ENCODE data around the gene C1QTNF3. TPM values are rescaled to one million over a fixed set of nuclear protein-coding genes. Genes with fewer than 3 reads are reported as not detected.
A peak's percentile ranks its signal among the peaks of the same experiment; 100 is the strongest.

Gene C1QTNF3
- total RNA-seq, 1 donor from 2014 or later: 3.1 TPM

DNA sequence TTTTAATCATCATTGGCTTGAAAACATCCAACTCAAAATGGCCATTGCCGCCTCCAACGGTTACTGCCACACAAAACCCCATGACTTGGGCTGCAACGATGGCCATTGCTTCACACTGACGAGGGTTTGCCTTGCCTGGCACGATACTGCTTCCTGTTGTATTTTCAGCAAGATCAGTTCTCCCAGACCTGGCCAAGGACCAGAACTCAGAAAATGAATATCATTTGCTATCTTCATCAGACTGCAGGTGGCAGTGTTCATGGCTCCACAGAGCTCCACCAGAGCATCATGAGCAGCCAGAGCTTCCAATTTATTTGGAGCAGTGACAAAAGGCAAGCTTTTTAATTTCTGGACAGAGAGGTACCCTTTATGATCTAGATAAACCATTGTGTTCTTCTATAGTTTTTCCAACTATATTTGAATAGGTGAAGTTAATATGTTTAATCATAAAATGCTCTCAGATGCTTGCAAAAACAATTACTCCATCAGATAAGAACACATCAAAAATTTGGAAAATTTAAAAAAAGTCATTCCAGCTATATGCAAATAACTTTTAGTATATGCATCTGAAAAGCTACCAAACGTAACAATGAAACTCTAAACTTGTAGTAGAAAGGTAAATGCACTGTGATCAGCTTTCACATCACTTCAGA lies 45.6 kb downstream of the C1QTNF3 start:
- DNase-seq (ENCODE audit: low read depth): peak; percentile 82

DNA sequence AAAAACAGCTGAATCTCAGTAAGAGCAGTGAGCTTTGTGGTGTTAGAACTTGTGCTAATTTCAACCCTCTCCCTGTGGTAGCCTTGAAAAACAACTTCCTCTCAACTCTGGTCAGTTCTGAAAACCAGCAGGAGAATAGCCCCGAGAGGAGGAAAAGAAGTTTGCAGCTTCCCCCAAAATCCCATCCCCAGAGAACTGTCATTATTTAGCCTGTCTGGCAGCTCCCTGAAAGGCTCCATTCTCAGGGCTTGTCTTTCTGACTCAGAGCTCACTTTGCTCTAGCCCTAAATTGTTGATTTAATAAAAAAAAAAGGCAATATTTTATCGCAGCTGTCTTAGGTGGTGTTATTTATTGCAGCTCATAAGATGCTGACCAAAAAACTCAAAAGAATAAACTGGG lies 47.1 kb downstream of the C1QTNF3 start:
- DNase-seq (ENCODE audit: low read depth): no peak

DNA sequence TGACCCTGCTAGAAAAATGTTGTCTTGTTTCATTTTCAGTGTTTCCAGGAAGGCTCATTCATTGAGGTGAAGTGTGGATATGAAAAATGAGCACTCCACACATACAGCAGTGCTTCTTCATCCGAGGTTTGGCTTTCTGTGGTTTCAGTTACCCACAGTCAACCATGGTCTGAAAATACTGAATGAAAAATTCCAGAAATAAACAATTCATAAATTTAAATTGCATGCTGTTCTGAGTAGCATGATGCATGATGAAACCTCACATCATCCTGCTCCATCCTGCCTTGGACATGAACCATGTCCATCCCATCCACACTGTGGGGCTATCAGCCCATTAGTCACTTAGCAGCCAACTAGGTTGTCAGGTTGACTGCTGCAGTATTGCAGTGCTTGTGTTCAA lies 48.2 kb downstream of the C1QTNF3 start:
- peak; percentile 40 for DNase-seq (ENCODE audit: low read depth)

DNA sequence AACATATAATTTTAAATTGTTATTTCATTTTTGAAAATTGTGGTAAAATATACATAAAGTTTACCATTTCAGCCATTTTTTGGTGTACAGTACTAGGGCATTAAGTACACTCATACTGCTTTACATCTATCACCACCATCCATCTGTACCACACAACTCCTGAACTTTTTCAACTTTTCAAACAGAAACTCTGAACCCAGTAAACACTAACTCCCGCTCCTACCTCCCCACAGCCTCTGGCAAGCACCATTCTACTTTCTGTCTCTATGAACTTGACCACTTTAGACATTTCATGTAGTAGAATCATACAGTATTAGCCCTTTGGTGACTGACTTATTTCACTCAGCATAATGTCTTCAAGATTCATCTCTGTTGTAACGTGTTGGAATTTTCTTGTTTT lies 50.1 kb downstream of the C1QTNF3 start:
- no peak for DNase-seq (ENCODE audit: low read depth)

DNA sequence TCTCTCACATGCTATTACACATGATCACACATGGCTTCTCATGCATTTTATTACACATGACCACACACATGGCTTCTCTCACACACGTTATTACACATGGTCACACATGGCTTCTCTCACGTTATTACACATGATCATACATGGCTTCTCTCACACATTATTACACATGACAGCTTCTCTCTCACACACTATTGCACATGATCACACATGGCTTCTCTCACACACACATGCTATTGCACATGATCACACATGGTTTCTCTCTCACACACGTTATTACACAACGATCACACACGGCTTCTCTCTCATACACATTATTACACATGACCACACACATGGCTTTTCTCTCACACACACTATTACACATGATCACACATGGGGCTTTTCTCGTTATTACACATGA lies 57.6 kb downstream of the C1QTNF3 start:
- no peak for DNase-seq (ENCODE audit: low read depth)

DNA sequence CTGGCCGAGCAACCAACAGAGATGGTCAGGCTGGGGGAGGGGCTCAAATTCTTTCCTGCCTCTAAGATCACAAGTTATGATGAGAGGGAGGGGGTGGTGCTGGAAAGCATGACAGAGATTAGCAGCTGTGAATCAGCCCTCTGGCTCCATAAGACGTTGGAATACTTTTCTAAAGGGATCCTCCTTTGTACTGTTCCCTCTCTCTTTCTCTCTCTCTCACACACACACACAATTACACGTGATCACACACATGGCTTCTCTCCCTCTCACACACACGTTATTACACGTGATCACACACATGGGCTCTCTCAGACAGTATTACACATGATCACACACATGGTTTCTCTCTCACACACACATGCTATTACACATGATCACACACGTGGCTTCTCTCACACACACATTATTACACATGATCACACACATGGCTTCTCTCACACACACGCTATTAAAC lies 58.3 kb downstream of the C1QTNF3 start, which contains the start of gene SLC45A2:
Gene SLC45A2 (minus strand): TSS at position 23 of the 454 bp plus-strand sequence. CDS start 110 bp downstream, outside the sequence.
- peak; percentile 51 for DNase-seq (ENCODE audit: low read depth)

DNA sequence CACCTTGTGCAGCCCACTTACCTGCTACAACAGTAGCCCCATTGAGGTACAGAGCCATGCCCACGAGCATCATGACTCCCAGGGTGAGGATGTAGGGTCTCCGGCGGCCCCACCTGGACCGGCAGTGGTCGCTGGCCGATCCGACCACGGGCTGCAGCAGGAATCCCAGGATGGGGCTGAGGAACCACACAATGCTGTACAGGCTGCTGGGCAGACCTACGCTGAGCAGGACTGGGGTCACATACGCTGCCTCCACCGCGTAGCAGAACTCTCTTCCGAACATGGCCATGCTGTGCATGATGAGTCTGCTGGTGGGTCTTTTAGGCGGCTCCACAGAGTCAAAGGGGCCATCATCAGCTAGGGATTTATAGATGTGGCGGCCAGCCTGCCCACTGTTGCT lies 58.8 kb downstream of the C1QTNF3 start:
- no peak for DNase-seq (ENCODE audit: low read depth)

DNA sequence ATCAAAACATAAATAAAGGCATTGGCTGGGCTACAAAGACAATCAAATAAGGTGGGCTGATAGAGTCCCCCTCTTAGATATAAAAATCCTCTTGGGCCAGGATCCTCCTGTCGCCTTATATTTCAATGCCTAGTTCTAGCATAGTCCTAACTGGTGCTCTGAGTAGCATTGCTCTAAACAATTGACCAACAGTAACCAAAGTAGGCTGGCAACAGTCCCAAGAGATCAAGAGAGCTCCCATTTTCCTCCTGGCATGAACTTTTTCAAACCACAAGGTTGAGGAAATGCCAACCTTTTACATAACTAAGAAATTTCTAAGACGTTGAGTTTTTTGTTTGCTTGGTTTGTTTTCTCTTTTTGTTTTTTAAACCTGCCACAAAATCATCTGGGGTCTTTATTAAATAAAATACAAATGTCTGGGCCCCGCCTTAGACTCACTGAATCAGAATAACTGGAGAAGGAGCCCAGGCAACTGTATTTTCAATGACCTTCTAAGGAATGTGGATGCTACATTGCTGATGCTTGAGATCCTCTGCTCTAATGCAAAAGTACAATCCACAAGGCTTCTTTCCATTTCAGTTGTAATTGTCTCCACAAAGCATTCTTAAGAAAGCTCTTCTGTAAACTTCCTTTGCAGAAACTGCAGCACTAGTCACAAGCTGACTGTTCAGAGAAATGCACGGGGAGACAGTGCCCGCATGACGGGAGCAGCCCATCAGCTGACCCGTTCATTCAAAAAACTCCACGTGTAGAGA lies 61.4 kb downstream of the C1QTNF3 start:
- peak; percentile 70 for DNase-seq (ENCODE audit: low read depth)

DNA sequence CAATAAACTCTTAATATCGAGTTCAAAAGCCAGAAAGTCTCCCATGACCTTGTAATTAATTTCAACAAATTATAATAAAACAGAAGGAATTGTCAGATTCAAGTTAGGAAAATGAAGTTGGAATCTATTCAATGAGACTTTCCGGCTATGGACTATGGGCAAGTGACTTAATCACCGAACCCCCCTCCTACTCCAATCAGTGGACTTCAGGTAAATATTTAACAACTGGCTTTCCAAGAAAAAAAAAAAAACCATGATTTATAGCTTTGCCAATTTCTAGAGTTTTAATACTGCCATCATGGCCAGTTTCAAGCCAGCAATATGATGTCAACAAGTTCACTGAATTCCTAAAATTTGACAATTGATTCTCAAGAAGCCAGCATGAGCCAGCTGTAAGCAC lies 63.0 kb downstream of the C1QTNF3 start:
- no peak for DNase-seq (ENCODE audit: low read depth)

DNA sequence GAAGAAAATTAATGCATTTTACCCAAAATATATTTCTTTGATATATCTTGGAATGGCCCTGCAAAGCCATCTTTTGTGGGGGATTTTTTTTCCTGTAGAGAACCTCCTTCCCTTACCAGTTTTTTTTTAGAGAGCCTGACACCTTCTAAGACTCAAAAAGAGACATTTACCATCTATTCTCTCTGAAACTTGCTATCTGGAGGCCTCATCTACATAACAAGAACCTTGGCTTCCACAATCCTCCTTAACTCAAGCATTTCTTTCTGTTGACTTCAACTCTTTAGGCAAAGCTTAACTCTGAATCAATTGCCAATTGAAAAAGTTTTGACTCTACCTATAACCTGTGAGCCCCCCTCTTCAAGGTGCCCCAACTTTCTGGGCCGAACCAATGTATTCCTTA lies 64.7 kb downstream of the C1QTNF3 start:
- DNase-seq (ENCODE audit: low read depth): no peak

DNA sequence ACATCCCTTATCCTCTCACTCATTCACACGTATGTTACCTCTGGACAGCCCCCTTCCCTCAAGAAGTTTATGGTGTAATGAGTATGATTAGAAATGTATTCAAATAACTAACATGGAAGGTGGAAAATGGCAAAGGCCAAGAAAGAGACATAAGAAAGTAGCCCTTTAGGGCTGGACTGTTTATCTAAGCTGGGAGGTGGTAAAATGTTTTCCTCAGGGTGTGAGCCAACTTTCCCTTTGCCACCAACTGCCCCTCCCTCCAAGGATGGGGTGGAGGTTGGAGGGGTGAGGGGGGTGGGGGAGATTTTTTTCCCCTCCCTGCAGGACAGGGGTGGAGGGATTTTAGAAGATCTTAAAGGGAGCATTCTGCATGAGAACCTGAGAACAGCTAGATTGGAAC lies 66.7 kb downstream of the C1QTNF3 start:
- no peak for DNase-seq (ENCODE audit: low read depth)

DNA sequence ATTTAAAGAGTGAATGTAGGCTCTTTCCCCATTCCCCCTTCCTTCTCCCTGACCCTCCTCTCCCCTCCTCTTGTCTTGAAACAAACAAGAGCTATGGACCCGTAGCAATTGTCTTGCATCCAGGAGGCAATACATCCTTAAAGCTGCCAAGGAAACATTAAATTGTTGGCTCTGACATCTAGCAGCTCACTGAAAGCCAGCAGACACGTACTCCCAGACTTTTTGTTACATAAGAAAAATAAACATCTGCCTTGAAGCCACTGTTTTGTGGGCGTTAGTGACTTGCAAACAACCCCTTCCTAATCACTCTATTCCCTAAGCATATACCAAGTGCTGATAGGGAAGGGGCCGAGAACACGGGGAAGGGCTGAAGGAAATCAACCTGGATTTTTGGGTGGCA lies 67.2 kb downstream of the C1QTNF3 start:
- DNase-seq (ENCODE audit: low read depth): no peak

DNA sequence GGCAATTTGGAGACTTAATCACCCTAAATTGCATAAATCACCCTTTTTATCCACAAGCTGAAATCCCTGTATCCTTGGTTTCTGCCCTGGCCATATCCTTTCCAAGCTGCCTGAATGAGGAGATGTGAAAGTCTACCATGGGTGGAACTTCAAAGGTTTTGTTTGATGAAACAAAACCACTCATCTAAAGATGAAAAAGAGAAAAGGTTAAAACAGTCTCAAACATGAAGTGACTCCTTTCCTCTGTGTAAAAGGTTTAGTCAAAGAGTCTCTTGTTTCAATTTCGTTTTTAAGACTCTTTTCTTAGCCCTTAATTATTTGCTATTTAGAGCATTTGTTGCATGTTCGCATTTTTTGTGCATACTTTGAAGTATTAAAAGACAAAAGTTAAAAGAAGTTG lies 69.7 kb downstream of the C1QTNF3 start:
- DNase-seq (ENCODE audit: low read depth): no peak

DNA sequence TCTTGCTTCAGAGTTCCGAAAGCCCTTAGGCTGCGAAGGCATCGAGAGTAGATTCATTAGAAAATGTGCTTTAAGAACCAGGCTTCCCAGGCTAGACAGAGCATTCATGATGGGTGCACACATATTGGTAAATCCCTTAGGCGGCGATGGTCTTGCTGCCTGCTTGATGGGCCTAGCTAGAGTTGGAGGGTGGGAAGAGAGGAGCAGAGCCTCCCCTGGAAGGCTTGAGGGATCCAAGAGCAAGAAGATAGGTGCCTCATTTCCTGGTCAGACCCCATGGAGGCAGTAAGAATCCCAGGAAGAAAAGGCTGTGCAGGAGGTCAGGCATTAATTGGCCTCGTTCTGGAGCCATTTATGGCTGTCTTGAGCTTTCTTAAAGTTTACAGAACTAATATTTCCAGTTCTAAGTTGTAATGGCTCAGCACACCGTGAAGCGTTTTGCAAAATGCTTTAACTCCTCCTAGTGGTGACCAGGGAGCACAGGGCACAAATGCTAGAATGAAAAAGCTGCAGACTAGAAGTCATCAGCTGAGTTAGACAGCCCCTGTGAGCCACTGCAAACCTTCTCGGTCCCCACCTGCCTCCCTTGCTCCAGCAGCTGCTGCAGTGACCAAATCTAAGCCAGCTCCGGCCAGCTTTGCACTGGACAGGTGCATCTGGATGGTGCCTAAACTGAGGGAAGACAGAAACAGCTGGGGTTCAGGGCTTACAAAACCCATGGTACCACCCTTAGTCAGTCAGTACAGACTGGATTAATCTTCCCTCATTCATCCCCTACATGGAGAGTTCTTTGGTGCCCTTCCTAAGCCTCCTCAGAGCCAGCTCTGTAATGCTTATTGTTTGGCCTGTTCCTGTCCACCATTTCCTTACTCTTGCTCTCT lies 73.2 kb downstream of the C1QTNF3 start:
- DNase-seq (ENCODE audit: low read depth): peak; percentile 55

DNA sequence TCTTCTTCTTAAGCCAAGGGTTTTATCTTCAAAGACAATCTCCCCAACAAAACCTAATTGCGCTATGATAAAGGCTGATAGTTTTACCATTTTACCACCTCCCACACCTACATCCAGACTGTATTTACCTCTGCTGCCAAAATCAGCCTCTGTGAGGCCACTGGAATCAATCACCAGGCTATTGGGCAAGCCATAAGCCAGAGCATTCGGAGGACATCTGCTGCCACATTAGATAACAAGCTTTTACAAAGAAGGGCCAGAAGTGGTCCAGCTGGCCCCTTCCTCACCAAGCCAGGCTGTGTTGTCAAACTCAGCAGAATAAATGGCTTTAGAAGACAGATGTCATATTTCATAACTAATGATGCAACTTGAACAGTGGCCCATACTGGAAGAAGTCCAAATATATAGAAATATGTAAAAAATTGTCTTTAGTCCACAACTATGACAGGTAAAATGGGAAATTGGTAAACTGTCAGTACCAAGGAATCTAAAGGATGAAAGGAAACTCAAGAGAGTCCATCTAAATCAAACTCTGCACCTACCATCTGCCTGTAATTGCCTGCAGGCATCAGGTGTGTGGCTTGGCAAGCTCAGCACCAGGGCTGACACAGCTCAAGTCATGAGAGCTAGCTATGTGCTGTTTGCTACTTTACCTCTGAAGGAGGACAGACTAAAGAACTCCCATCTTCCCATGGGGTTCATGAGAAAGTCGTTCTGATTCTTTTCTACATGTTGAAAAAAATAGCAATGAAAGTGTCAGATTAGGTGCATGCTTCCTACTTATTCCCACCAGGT lies 74.6 kb downstream of the C1QTNF3 start:
- no peak for DNase-seq (ENCODE audit: low read depth)

Other genes starting within 250 kb of the C1QTNF3 start
- 2.3 and 6.3 TPM in 2 replicates for gene ADAMTS12, start 151.2 kb downstream of the C1QTNF3 start, total RNA-seq
- 0.17 TPM in 1 of 2 replicates, not detected in the other for gene RXFP3, start 106.8 kb downstream of the C1QTNF3 start, total RNA-seq
- not detected in 2 replicates for gene SLC45A2, start 58.5 kb downstream of the C1QTNF3 start, total RNA-seq
- 15.1 and 33.6 TPM in 2 replicates for gene AMACR, start 35.2 kb downstream of the C1QTNF3 start, total RNA-seq

All from renal cortical epithelial cell (primary cell).